GM12878 (cell line): Measurements from ENCODE around the gene SDHAF2.

Source experiments
- ASH2L ChIP-seq: fragments of 300-600, 200-600 bp; sonication (generic); IDR thresholded peaks from 2 replicates; pipeline ENCODE4 v1.6.1; 2017; ENCODE audit warnings: low read depth, mild to moderate bottlenecking, borderline replicate concordance
- CHD2 ChIP-seq: IDR thresholded peaks from 2 replicates; pipeline ENCODE4 v1.6.1; 2011; ENCODE audit warnings: low read depth, low read length, improper control_type of control experiment, borderline replicate concordance
- EP300 ChIP-seq, 2 experiments: fragments of 150-350 bp in 1 of 2; IDR thresholded peaks; 2 replicates each; pipeline ENCODE4 v1.6.1; 2011 to 2012; ENCODE audit warnings: low read depth in 2 of 2, low read length in 2 of 2, borderline replicate concordance in 1 of 2, improper control_type of control experiment in 1 of 2, inconsistent platforms in 1 of 2; ENCODE audit not compliant: control insufficient read depth in 1 of 2
- ETV6 ChIP-seq, 2 experiments: fragments of 450-650 bp in 1 of 2; IDR thresholded peaks in 1 of 2; conservative IDR thresholded peaks in 1 of 2; 2 replicates each; pipeline ENCODE4 v1.6.1; 2014; ENCODE audit warnings: antibody characterized with exemption in 1 of 2, borderline replicate concordance in 1 of 2, low read depth in 1 of 2, mild to moderate bottlenecking in 1 of 2, moderate library complexity in 1 of 2
- JUNB ChIP-seq: IDR thresholded peaks from 2 replicates; pipeline ENCODE4 v1.6.1; 2016; ENCODE audit warnings: antibody characterized with exemption, mild to moderate bottlenecking
- NRF1 ChIP-seq: conservative IDR thresholded peaks from 2 replicates; pipeline ENCODE4 v1.6.1; 2011; ENCODE audit warnings: mild to moderate bottlenecking, low read depth, low read length, improper control_type of control experiment
- PAX8 ChIP-seq: fragments of 450-650 bp; IDR thresholded peaks from 2 replicates; pipeline ENCODE4 v1.6.1; 2017; ENCODE audit warnings: mild to moderate bottlenecking, moderate library complexity
- POLR2A ChIP-seq: IDR thresholded peaks from 2 replicates; pipeline ENCODE4 v1.6.1; 2011; ENCODE audit warnings: low read depth, mild to moderate bottlenecking, low read length
- SIN3A ChIP-seq: IDR thresholded peaks from 2 replicates; pipeline ENCODE4 v1.6.1; 2012; ENCODE audit warnings: low read depth, low read length, improper control_type of control experiment
- TARDBP ChIP-seq: IDR thresholded peaks from 2 replicates; pipeline ENCODE4 v1.6.1; 2016; ENCODE audit warnings: borderline replicate concordance
- TF ChIP-seq, protein P1 (sequence below), 3 experiments: IDR thresholded peaks in 2 of 3; conservative IDR thresholded peaks in 1 of 3; 2 replicates each; pipeline ENCODE4 v1.5.1; 2011; ENCODE audit warnings: low read depth in 3 of 3, low read length in 3 of 3, mild to moderate bottlenecking in 3 of 3, control low read depth in 2 of 3, moderate library complexity in 2 of 3, inconsistent platforms in 1 of 3, mixed read lengths in 1 of 3; ENCODE audit not compliant: control insufficient read depth in 2 of 3, insufficient read depth in 1 of 3; ENCODE audit errors: extremely low read depth in 1 of 3
- TF ChIP-seq, protein P2 (sequence below): IDR thresholded peaks from 2 replicates; pipeline ENCODE4 v1.6.1; 2012; ENCODE audit warnings: mild to moderate bottlenecking, low read depth, low read length

- TF ChIP-seq, protein P1, sequence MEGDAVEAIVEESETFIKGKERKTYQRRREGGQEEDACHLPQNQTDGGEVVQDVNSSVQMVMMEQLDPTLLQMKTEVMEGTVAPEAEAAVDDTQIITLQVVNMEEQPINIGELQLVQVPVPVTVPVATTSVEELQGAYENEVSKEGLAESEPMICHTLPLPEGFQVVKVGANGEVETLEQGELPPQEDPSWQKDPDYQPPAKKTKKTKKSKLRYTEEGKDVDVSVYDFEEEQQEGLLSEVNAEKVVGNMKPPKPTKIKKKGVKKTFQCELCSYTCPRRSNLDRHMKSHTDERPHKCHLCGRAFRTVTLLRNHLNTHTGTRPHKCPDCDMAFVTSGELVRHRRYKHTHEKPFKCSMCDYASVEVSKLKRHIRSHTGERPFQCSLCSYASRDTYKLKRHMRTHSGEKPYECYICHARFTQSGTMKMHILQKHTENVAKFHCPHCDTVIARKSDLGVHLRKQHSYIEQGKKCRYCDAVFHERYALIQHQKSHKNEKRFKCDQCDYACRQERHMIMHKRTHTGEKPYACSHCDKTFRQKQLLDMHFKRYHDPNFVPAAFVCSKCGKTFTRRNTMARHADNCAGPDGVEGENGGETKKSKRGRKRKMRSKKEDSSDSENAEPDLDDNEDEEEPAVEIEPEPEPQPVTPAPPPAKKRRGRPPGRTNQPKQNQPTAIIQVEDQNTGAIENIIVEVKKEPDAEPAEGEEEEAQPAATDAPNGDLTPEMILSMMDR (IDR thresholded peaks at IDR 0.05 in 2 of 3, conservative IDR thresholded peaks at IDR 0.05 in 1 of 3; ENCODE audit: control insufficient read depth in 2 of 3, extremely low read depth in 1 of 3, insufficient read depth in 1 of 3, low read depth in 3 of 3, low read length in 3 of 3) = no peak
- TF ChIP-seq EP300 (IDR thresholded peaks at IDR 0.05; ENCODE audit: borderline replicate concordance in 1 of 2, control insufficient read depth in 1 of 2, low read depth in 2 of 2, low read length in 2 of 2) = no peak
- no peak for TF ChIP-seq NRF1
- no peak for TF ChIP-seq TARDBP
- TF ChIP-seq SIN3A = no peak
- TF ChIP-seq CHD2 = no peak
- no peak for TF ChIP-seq PAX8
- TF ChIP-seq ETV6 (conservative IDR thresholded peaks at IDR 0.05 in 1 of 2, IDR thresholded peaks at IDR 0.05 in 1 of 2; ENCODE audit: borderline replicate concordance in 1 of 2, low read depth in 1 of 2) = no peak
- TF ChIP-seq ASH2L = no peak
- TF ChIP-seq POLR2A = no peak
- TF ChIP-seq JUNB = no peak
- TF ChIP-seq, protein P2, sequence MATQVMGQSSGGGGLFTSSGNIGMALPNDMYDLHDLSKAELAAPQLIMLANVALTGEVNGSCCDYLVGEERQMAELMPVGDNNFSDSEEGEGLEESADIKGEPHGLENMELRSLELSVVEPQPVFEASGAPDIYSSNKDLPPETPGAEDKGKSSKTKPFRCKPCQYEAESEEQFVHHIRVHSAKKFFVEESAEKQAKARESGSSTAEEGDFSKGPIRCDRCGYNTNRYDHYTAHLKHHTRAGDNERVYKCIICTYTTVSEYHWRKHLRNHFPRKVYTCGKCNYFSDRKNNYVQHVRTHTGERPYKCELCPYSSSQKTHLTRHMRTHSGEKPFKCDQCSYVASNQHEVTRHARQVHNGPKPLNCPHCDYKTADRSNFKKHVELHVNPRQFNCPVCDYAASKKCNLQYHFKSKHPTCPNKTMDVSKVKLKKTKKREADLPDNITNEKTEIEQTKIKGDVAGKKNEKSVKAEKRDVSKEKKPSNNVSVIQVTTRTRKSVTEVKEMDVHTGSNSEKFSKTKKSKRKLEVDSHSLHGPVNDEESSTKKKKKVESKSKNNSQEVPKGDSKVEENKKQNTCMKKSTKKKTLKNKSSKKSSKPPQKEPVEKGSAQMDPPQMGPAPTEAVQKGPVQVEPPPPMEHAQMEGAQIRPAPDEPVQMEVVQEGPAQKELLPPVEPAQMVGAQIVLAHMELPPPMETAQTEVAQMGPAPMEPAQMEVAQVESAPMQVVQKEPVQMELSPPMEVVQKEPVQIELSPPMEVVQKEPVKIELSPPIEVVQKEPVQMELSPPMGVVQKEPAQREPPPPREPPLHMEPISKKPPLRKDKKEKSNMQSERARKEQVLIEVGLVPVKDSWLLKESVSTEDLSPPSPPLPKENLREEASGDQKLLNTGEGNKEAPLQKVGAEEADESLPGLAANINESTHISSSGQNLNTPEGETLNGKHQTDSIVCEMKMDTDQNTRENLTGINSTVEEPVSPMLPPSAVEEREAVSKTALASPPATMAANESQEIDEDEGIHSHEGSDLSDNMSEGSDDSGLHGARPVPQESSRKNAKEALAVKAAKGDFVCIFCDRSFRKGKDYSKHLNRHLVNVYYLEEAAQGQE = no peak
Measured at GRCh38 chr11:61474013-61474643, 44.2 kb downstream of the SDHAF2 start.
